BJ (cell line): ENCODE data around the gene SLC35F6. TPM values are rescaled to one million over a fixed set of nuclear protein-coding genes. Genes with fewer than 3 reads are reported as not detected.

ENCODE experiments used
- CTCF ChIA-PET: fragments of 350-600 bp; formaldehyde crosslinking; extraction: SDS; loops from one replicate; lab custom pipeline; 2021; ENCODE audit warnings: antibody characterized with exemption, inconsistent platforms; lab: Yijun Ruan, JAX
- POLR2A ChIA-PET: fragments of 300-600 bp; sonication (Branson Sonifier 250); formaldehyde crosslinking; extraction: SDS; loops from one replicate; lab custom pipeline; 2021; ENCODE audit warnings: antibody characterized with exemption; lab: Charles Lee
- DNase-seq: peaks from one replicate; pipeline ENCODE4 v3.0.0-alpha.2; 2011; ENCODE audit warnings: low read depth
- H3K27me3 ChIP-seq: 2 replicates; pipeline ENCODE4 v1.6.0; 2011; ENCODE audit warnings: low read length; ENCODE audit not compliant: control insufficient read depth, insufficient read depth
- H3K36me3 ChIP-seq: 2 replicates; pipeline ENCODE4 v1.5.1; 2011; ENCODE audit warnings: low read length; ENCODE audit not compliant: control insufficient read depth, insufficient read depth
- H3K4me3 ChIP-seq: 2 replicates; pipeline ENCODE4 v1.5.1; 2011; ENCODE audit warnings: low read depth, mild to moderate bottlenecking, control low read depth, low read length
- polyA plus RNA-seq: library from polyadenylated mRNA; depleted of rRNA; stranded (reverse); fragments of >200 nt; gene quantifications from 2 replicates; pipeline ENCODE4 v1.2.3, GENCODE V29; 2011
- TF ChIP-seq, protein P1 (sequence below): IDR thresholded peaks from 2 replicates; pipeline ENCODE4 v1.5.1; 2011; ENCODE audit warnings: low read depth, mild to moderate bottlenecking, control low read depth, inconsistent platforms, low read length, moderate library complexity; ENCODE audit not compliant: insufficient read depth

SLC35F6 gene
- polyA plus RNA-seq, 1 experiment: 37.1 TPM

DNA sequence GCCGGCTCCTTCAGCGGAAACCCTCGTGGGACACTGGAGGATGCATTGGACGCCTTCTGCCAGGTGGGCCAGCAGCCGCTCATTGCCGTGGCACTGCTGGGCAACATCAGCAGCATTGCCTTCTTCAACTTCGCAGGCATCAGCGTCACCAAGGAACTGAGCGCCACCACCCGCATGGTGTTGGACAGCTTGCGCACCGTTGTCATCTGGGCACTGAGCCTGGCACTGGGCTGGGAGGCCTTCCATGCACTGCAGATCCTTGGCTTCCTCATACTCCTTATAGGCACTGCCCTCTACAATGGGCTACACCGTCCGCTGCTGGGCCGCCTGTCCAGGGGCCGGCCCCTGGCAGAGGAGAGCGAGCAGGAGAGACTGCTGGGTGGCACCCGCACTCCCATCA is 14.0 kb downstream of the SLC35F6 start:
- DNase-seq: no peak
- CTCF ChIA-PET: interaction anchor here (1.0 kb wide), 1 partner anchor 55 kb away, joined by 4 read pairs; no protein-coding TSS in a partner anchor
- TF ChIP-seq, protein P1, sequence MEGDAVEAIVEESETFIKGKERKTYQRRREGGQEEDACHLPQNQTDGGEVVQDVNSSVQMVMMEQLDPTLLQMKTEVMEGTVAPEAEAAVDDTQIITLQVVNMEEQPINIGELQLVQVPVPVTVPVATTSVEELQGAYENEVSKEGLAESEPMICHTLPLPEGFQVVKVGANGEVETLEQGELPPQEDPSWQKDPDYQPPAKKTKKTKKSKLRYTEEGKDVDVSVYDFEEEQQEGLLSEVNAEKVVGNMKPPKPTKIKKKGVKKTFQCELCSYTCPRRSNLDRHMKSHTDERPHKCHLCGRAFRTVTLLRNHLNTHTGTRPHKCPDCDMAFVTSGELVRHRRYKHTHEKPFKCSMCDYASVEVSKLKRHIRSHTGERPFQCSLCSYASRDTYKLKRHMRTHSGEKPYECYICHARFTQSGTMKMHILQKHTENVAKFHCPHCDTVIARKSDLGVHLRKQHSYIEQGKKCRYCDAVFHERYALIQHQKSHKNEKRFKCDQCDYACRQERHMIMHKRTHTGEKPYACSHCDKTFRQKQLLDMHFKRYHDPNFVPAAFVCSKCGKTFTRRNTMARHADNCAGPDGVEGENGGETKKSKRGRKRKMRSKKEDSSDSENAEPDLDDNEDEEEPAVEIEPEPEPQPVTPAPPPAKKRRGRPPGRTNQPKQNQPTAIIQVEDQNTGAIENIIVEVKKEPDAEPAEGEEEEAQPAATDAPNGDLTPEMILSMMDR: no peak
- peaks cover 48% of the 10 kb centered on the region for H3K36me3 ChIP-seq
- no peaks in the 10 kb centered on the region for H3K27me3 ChIP-seq
- no peak overlapping the region for H3K4me3 ChIP-seq
- POLR2A ChIA-PET: no interaction called here

DNA sequence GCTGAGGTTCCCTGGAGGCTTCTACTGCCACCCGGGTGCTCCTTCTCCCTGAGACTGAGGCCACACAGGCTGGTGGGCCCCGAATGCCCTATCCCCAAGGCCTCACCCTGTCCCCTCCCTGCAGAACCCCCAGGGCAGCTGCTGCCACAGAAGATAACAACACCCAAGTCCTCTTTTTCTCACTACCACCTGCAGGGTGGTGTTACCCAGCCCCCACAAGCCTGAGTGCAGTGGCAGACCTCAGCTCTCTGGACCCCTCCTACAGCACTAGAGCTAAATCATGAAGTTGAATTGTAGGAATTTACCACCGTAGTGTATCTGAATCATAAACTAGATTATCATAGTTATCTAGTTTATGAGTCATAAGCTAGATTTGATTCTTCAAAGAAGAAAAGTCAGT is 14.4 kb downstream of the SLC35F6 start:
- POLR2A ChIA-PET: no interaction called here
- Histone ChIP-seq H3K27me3 (no peaks in the 10 kb centered on the region), H3K36me3 (peaks cover 48% of the 10 kb centered on the region), H3K4me3 (no peak overlapping the region)
- TF ChIP-seq, protein P1: no peak
- CTCF ChIA-PET: interaction anchor here (1.0 kb wide), 1 partner anchor 55 kb away, joined by 4 read pairs; no protein-coding TSS in a partner anchor
- DNase-seq: no peak

GRCh38 chr2:26780203-26780760 is 16.2 kb downstream of the SLC35F6 start:
- Histone ChIP-seq H3K27me3 (no peaks in the 10 kb centered on the region), H3K4me3 (no peak overlapping the region), H3K36me3 (peaks cover 35% of the 10 kb centered on the region)
- TF ChIP-seq, protein P1: no peak
- ChIA-PET POLR2A (no interaction called here), CTCF (interaction anchor here (0.8 to 1.4 kb wide), 2 partner anchors 9 to 18 kb away, joined by 3 read pairs; no protein-coding TSS in a partner anchor)
- DNase-seq: no peak

- ChIA-PET CTCF (no interaction called here), POLR2A (interaction anchor here (0.6 to 0.7 kb wide), 2 partner anchors 11 to 954 kb away, joined by 3 to 10 read pairs; no protein-coding TSS in a partner anchor)
- Histone ChIP-seq H3K27me3 (no peaks in the 10 kb centered on the region), H3K4me3 (no peak overlapping the region), H3K36me3 (peaks cover 17% of the 10 kb centered on the region)
- TF ChIP-seq, protein P1: no peak
- no peak for DNase-seq
These were observed 19.0 kb downstream of the SLC35F6 start for GRCh38 chr2:26782876-26783704.

DNA sequence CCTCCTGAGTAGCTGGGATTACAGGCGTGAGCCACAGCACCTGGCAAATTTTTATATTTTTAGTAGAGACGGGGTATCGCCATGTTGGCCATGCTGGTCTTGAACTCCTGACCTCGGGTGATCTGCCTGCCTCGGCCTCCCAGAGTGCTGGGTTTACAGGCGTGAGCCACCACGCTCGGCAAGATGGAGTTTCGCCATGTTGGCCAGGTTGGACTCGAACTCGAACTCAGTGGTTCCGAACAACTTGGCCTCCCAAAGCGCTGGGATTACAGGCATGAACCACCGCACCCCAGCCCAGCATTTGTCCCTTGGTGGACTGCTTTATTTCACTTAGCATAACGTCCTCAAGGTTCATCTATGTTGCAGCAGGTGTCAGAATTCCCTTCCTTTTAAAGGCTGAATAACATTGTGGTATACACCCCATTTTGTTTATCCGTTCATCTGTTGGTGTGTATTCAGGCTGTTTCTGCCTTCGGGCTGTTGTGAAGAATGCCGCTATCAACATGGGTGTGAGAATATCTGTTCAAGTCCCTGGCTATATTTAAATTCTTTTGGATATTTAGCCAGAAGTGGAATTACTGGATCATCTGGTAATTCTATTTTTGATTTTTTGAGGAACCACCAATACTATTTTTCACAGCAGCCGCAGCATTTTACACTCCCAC is 20.6 kb downstream of the SLC35F6 start:
- H3K4me3 ChIP-seq: no peak overlapping the region
- TF ChIP-seq, protein P1: no peak
- H3K36me3 ChIP-seq: peaks cover 11% of the 10 kb centered on the region
- ChIA-PET POLR2A (no interaction called here), CTCF (no interaction called here)
- no peaks in the 10 kb centered on the region for H3K27me3 ChIP-seq
- no peak for DNase-seq
